Measurements from ENCODE around the gene PIEZO2.

PIEZO2 gene

GRCh38 chr18:10745219-10745618, 404.1 kb downstream of the PIEZO2 start:
- DNase-seq (ENCODE audit: low spot score) = no peak

GRCh38 chr18:10743766-10744165, 405.6 kb downstream of the PIEZO2 start:
- no peak for DNase-seq (ENCODE audit: low spot score)

- DNase-seq (ENCODE audit: low spot score) = no peak
These were observed 410.2 kb downstream of the PIEZO2 start for GRCh38 chr18:10739152-10739551.

GRCh38 chr18:10736984-10737383, 412.4 kb downstream of the PIEZO2 start:
- DNase-seq (ENCODE audit: low spot score) = no peak

GRCh38 chr18:10732990-10733389, 416.4 kb downstream of the PIEZO2 start:
- no peak for DNase-seq (ENCODE audit: low spot score)

- no peak for DNase-seq (ENCODE audit: low spot score)
These were observed 421.9 kb downstream of the PIEZO2 start for GRCh38 chr18:10727477-10727876.

GRCh38 chr18:10726198-10727068, 422.9 kb downstream of the PIEZO2 start:
- DNase-seq (ENCODE audit: low spot score) = no peak

GRCh38 chr18:10724666-10725065, 424.7 kb downstream of the PIEZO2 start:
- DNase-seq (ENCODE audit: low spot score) = no peak

- no peak for DNase-seq (ENCODE audit: low spot score)
These were observed 425.9 kb downstream of the PIEZO2 start for GRCh38 chr18:10723496-10723895.

- DNase-seq (ENCODE audit: low spot score) = no peak
These were observed 430.6 kb downstream of the PIEZO2 start for GRCh38 chr18:10718809-10719208.

GRCh38 chr18:10715791-10716190, 433.6 kb downstream of the PIEZO2 start:
- no peak for DNase-seq (ENCODE audit: low spot score)

- no peak for DNase-seq (ENCODE audit: low spot score)
These were observed 436.0 kb downstream of the PIEZO2 start for GRCh38 chr18:10713409-10713808.

- no peak for DNase-seq (ENCODE audit: low spot score)
These were observed 442.1 kb downstream of the PIEZO2 start for GRCh38 chr18:10707294-10707693.

GRCh38 chr18:10705786-10706185, 443.6 kb downstream of the PIEZO2 start:
- DNase-seq (ENCODE audit: low spot score) = no peak

GRCh38 chr18:10705291-10705690, 444.1 kb downstream of the PIEZO2 start:
- DNase-seq (ENCODE audit: low spot score) = no peak

GRCh38 chr18:10702206-10702605, 447.2 kb downstream of the PIEZO2 start:
- DNase-seq (ENCODE audit: low spot score) = no peak

- no peak for DNase-seq (ENCODE audit: low spot score)
These were observed 459.0 kb downstream of the PIEZO2 start for GRCh38 chr18:10690366-10690765.

GRCh38 chr18:10690035-10690329, 459.4 kb downstream of the PIEZO2 start:
- DNase-seq (ENCODE audit: low spot score) = no peak

- DNase-seq (ENCODE audit: low spot score) = no peak
These were observed 459.9 kb downstream of the PIEZO2 start for GRCh38 chr18:10689236-10690034.

GRCh38 chr18:10688766-10689165, 460.6 kb downstream of the PIEZO2 start:
- DNase-seq (ENCODE audit: low spot score) = no peak

- no peak for DNase-seq (ENCODE audit: low spot score)
These were observed 462.0 kb downstream of the PIEZO2 start for GRCh38 chr18:10687161-10687925.

GRCh38 chr18:10686308-10686707, 463.1 kb downstream of the PIEZO2 start:
- DNase-seq (ENCODE audit: low spot score) = no peak

GRCh38 chr18:10685484-10685883, 463.9 kb downstream of the PIEZO2 start:
- DNase-seq (ENCODE audit: low spot score) = no peak
